Activated naive CD4-positive, alpha-beta T cell treated with anti-CD3 and anti-CD28 coated beads, Interleukin-2, amount 50 U/mL, for 72 hours (primary cell): ENCODE data around the gene RBP2. TPM values are rescaled to one million over a fixed set of nuclear protein-coding genes. Genes with fewer than 3 reads are reported as not detected.

Source experiments
- ATAC-seq, 2 donors: fragments of 150-1000 bp; cut with Tn5 transposase; 2 replicates each; pipeline ENCODE4 v1.10.0; 2021; ENCODE audit warnings: mild to moderate bottlenecking in 2 of 2, moderate library complexity in 2 of 2
- DNase-seq, 2 donors: peaks; one replicate each; pipeline ENCODE4 v3.0.0; 2021 to 2022; ENCODE audit warnings: low spot score in 2 of 2
- H3K27ac Mint-ChIP-seq, 2 donors: one replicate each; pipeline ENCODE4 v1.8.0; 2022; ENCODE audit warnings: mild to moderate bottlenecking in 2 of 2, mixed read lengths in 2 of 2
- H3K36me3 Mint-ChIP-seq, 2 donors: one replicate each; pipeline ENCODE4 v1.8.0; 2022; ENCODE audit warnings: mixed read lengths in 2 of 2
- H3K9me3 Mint-ChIP-seq, 2 donors: one replicate each; pipeline ENCODE4 v1.8.0; 2022; ENCODE audit warnings: mixed read lengths in 2 of 2
- total RNA-seq, 2 donors: library from RNA; stranded (reverse); gene quantifications; one replicate each; pipeline ENCODE4 v1.2.3, GENCODE V29; 2022

The RBP2 gene
- total RNA-seq, 2 donors from 2014 or later = not detected

DNA sequence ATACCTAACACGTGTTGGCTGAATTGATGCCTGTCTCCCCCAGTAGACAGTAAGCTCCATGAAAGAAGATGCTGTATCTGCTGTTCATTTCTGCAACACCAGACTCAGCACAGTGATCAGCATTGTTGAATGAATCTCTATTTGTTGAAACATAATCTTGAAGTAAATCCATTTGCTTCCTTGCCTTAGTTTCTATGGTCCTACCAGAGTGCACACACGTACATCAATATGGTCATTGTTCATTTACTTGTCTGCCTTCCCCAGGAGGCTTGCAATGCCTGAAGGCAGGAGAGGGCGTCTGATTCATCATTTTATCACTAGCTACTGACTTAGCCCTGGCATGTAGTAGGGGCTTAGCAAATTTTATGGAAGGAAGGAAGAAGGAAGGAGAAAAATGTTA, 19.2 kb downstream of the RBP2 start:
- DNase-seq (no peak), ATAC-seq (no peak)
- no peak overlapping the region for H3K27ac Mint-ChIP-seq
- no peaks in the 10 kb centered on the region for H3K9me3 Mint-ChIP-seq
- H3K36me3 Mint-ChIP-seq = no peaks in the 10 kb centered on the region

DNA sequence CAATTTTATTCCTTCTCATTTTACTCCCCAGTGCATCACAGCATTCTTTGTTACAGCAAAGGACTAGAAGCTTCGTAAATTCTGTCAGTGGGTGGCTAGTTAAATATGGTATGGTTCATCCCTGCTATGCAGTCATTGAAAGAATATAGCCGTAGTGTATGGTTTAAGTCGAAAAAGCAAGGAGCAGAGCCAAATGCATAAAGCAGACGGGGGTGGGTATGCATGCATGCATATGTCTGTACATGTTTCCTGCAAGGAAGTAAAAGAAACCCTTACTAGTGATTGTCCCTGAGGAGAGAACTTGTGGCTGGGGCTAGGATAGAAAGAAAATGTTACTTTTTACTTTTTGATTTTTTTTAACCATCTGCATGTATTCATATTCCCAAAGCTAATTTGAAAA, 19.9 kb downstream of the RBP2 start:
- Mint-ChIP-seq H3K27ac (no peak overlapping the region), H3K9me3 (no peaks in the 10 kb centered on the region), H3K36me3 (no peaks in the 10 kb centered on the region)
- no peak for ATAC-seq
- DNase-seq = no peak

- DNase-seq = no peak
- ATAC-seq = no peak
- no peaks in the 10 kb centered on the region for H3K36me3 Mint-ChIP-seq
- no peak overlapping the region for H3K27ac Mint-ChIP-seq
- H3K9me3 Mint-ChIP-seq = no peaks in the 10 kb centered on the region
Observed at GRCh38 chr3:139455855-139456254, 20.5 kb downstream of the RBP2 start.

DNA sequence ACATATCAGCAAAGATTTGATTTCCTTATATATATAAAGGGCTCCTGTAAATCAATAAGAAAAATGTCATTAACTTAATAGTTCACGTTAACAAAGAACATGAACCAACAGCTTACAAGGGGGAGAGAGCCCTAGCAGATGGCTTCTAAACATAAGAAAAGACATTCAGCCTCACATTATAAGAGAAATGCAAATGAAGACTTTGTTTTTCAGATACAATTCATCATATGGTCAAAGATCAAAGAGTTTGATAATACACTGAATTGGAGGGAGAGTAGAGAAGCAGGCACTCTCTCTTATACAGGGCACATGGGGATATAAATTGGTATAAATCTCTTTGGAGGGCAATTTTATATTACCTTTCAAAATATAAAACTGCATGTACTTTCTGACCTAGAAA, 21.1 kb downstream of the RBP2 start:
- Mint-ChIP-seq H3K9me3 (no peaks in the 10 kb centered on the region), H3K36me3 (no peaks in the 10 kb centered on the region), H3K27ac (no peak overlapping the region)
- ATAC-seq = no peak
- DNase-seq = no peak

DNA sequence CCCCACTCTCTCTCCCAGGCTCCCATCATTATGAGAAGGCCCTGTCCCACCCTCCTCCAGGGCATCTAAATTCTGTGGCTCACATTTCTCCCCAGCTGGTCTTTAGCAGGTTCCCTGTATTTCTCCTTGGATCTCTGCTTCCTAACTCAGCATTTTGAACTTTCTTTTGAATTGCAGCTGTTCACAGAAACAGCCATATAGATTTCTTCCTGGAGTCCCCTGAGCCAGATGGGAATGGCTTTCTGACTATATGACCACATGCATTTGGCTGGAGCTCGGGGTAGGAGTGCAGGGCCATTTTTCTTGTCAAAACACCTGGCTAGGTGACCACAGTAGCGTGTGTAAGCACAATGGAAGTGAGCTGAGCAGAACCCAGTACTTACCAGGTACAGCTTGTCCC, 22.0 kb downstream of the RBP2 start:
- H3K27ac Mint-ChIP-seq = peak overlapping the region in 1 of 2 donors; percentile 40
- DNase-seq (no peak), ATAC-seq (no peak)
- H3K36me3 Mint-ChIP-seq = no peaks in the 10 kb centered on the region
- no peaks in the 10 kb centered on the region for H3K9me3 Mint-ChIP-seq

GRCh38 chr3:139450159-139450558, 26.2 kb downstream of the RBP2 start:
- ATAC-seq = no peak
- Mint-ChIP-seq H3K27ac (no peak overlapping the region), H3K9me3 (no peaks in the 10 kb centered on the region)

GRCh38 chr3:139449566-139449965, 26.8 kb downstream of the RBP2 start:
- H3K9me3 Mint-ChIP-seq = no peaks in the 10 kb centered on the region
- H3K36me3 Mint-ChIP-seq = no peaks in the 10 kb centered on the region
- DNase-seq (no peak), ATAC-seq (no peak)
- no peak overlapping the region for H3K27ac Mint-ChIP-seq

More at GRCh38 chr3:139450159-139450558, 26.2 kb downstream of the RBP2 start:
- no peaks in the 10 kb centered on the region for H3K36me3 Mint-ChIP-seq
- no peak for DNase-seq

GRCh38 chr3:139448104-139448503, 28.2 kb downstream of the RBP2 start:
- no peak overlapping the region for H3K27ac Mint-ChIP-seq
- H3K36me3 Mint-ChIP-seq = no peaks in the 10 kb centered on the region
- H3K9me3 Mint-ChIP-seq = no peaks in the 10 kb centered on the region
- no peak for DNase-seq
- ATAC-seq = no peak

DNA sequence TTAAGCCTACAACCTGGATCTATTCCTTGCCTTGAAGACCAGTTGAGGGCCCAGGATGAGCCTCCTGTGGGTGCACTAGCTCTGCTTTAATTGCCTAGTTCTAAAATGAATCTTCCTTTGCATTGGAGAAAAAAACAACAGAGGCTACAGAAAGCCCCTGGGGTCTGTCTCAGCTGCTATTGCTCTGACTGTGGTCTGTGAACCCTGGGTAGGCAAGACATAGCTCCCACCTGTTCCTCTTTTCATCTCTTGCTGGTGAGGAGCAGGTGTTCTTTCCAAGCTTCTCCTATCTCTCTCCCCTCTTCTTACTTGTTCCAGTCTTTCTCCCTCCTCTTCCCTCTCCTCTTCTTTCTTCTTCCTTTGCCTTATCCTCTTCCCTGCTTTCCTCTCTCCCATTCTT, 28.8 kb downstream of the RBP2 start:
- H3K9me3 Mint-ChIP-seq = no peaks in the 10 kb centered on the region
- DNase-seq (no peak), ATAC-seq (no peak)
- no peak overlapping the region for H3K27ac Mint-ChIP-seq
- no peaks in the 10 kb centered on the region for H3K36me3 Mint-ChIP-seq

GRCh38 chr3:139444446-139444845, 31.9 kb downstream of the RBP2 start:
- ATAC-seq = no peak

GRCh38 chr3:139443186-139443585, 33.1 kb downstream of the RBP2 start:
- H3K36me3 Mint-ChIP-seq = no peaks in the 10 kb centered on the region

More at GRCh38 chr3:139444446-139444845, 31.9 kb downstream of the RBP2 start:
- H3K9me3 Mint-ChIP-seq = no peaks in the 10 kb centered on the region
- DNase-seq = no peak
- no peaks in the 10 kb centered on the region for H3K36me3 Mint-ChIP-seq
- H3K27ac Mint-ChIP-seq = no peak overlapping the region

DNA sequence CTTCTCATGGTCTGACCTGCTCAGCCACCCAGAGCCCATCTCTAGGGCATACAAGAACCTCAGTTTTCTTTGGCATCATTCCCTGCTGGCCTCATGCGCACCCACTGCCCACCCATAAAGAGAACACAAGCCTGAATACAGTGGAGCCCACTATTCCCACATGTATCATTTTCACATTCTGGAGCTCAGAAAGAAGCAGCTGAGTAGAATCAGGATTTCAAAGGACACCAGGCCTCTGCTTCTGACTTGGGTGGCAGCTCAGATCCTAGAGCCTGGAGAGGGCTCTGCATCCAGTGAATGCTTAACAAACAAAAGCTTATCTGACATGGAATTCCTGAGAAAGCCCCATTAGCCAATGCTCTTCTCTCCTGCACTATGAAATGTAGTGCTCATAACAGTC, 34.7 kb downstream of the RBP2 start:
- no peaks in the 10 kb centered on the region for H3K9me3 Mint-ChIP-seq
- ATAC-seq (no peak), DNase-seq (no peak)
- H3K27ac Mint-ChIP-seq = no peak overlapping the region
- no peaks in the 10 kb centered on the region for H3K36me3 Mint-ChIP-seq

More at GRCh38 chr3:139443186-139443585, 33.1 kb downstream of the RBP2 start:
- ATAC-seq = no peak
- H3K27ac Mint-ChIP-seq = no peak overlapping the region
- no peaks in the 10 kb centered on the region for H3K9me3 Mint-ChIP-seq
- DNase-seq = no peak

GRCh38 chr3:139440639-139441556, 35.4 kb downstream of the RBP2 start:
- ATAC-seq = no peak

GRCh38 chr3:139439278-139439677, 37.0 kb downstream of the RBP2 start:
- Mint-ChIP-seq H3K27ac (no peak overlapping the region), H3K36me3 (no peaks in the 10 kb centered on the region)
- DNase-seq = no peak

More at GRCh38 chr3:139440639-139441556, 35.4 kb downstream of the RBP2 start:
- no peak for DNase-seq
- H3K36me3 Mint-ChIP-seq = no peaks in the 10 kb centered on the region
- no peaks in the 10 kb centered on the region for H3K9me3 Mint-ChIP-seq
- H3K27ac Mint-ChIP-seq = no peak overlapping the region

DNA sequence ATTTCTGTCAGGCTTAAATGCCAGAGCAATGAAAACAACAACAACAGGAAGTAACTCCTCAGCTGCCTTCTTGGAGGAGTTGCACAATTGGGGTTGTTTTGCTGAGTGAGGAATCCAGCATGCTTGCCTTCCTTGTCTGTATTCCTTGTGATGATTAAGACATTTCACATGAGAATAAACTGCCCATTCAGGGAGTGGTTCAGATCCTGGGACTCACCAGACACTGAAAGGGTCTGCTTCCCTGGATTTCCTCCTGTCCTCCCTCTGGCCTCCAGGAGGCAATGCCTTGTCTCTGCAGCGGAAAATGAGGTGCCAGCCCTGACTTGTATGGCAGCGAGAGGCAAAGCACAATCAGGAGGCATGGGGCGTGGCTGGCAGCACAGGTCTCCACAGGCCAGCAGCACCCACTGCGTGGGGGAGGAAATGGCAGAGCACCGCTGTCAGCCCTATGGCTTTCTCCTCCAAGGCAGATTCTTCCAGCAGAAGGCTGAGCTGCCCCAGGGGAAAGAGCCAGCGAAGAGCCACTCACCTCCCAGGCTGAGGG, 41.5 kb downstream of the RBP2 start:
- no peak for ATAC-seq
- no peak overlapping the region for H3K27ac Mint-ChIP-seq
- no peaks in the 10 kb centered on the region for H3K9me3 Mint-ChIP-seq
- DNase-seq = no peak
- no peaks in the 10 kb centered on the region for H3K36me3 Mint-ChIP-seq

More at GRCh38 chr3:139439278-139439677, 37.0 kb downstream of the RBP2 start:
- no peaks in the 10 kb centered on the region for H3K9me3 Mint-ChIP-seq
- ATAC-seq = no peak

- DNase-seq = no peak
- no peak for ATAC-seq
- Mint-ChIP-seq H3K36me3 (no peaks in the 10 kb centered on the region), H3K27ac (no peak overlapping the region), H3K9me3 (no peaks in the 10 kb centered on the region)
Observed at GRCh38 chr3:139434228-139434627, 42.1 kb downstream of the RBP2 start.

- Mint-ChIP-seq H3K36me3 (no peaks in the 10 kb centered on the region), H3K27ac (no peak overlapping the region), H3K9me3 (no peaks in the 10 kb centered on the region)
- ATAC-seq (no peak), DNase-seq (no peak)
Observed at GRCh38 chr3:139433089-139433488, 43.2 kb downstream of the RBP2 start.

DNA sequence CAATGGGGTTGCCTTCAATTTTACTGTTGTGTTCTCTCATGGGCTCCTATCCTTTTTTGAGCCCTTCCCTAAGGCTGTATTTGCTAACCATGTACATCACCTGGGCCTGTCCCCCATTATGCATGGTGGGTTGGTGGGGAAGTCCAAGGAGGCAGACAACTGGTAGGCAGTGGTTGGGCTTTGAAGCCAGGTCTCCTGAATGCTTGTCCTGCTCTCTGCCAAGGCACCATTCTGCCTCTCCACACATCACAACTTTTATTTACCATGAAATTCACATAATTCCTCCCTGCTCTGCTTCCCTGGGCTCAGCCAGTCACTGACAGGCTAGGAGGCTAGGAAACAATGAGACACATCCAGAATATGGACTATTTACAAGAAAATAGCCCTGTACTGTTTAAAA, 45.8 kb downstream of the RBP2 start:
- Mint-ChIP-seq H3K9me3 (no peaks in the 10 kb centered on the region), H3K36me3 (no peaks in the 10 kb centered on the region), H3K27ac (no peak overlapping the region)

More for the DNA sequence above, 45.8 kb downstream of the RBP2 start:
- ATAC-seq (no peak), DNase-seq (no peak)
